SW 1271 (cell line): ENCODE data around the gene OR2A1.
"Not testable (repeated sequence)": the region's sequence is repeated elsewhere in the genome, so short reads cannot be mapped to it uniquely, and the experiment has no call there.

Source experiments
- DNase-seq, 2 experiments: peaks; one replicate each; lab custom pipeline; 2025; lab: John Stamatoyannopoulos, UW

Gene OR2A1

GRCh38 chr7:144311872-144312469 is at the start of gene OR2A1:
TSS of gene OR2A1 (plus strand) at chr7:144312419. CDS start at chr7:144318125, 5,706 bp downstream.
- DNase-seq: not testable (repeated sequence)

GRCh38 chr7:144264692-144265091 is 47.5 kb upstream of the OR2A1 start, which contains the start of gene OR2A7:
TSS of gene OR2A7 (minus strand) at chr7:144264792. CDS start at chr7:144259628, 5,164 bp downstream.
- not testable (repeated sequence) for DNase-seq

- DNase-seq: not testable (repeated sequence)
These were observed 43.0 kb upstream of the OR2A1 start, which contains the start of gene CTAGE8 for GRCh38 chr7:144269188-144269587. TSS of gene CTAGE8 (minus strand) at chr7:144269288. CDS start at chr7:144269250, 38 bp downstream.

- not testable (repeated sequence) for DNase-seq
These were observed 36.9 kb upstream of the OR2A1 start for GRCh38 chr7:144275281-144275680.

GRCh38 chr7:144280010-144280409 is 32.2 kb upstream of the OR2A1 start:
- DNase-seq: not testable (repeated sequence)

- not testable (repeated sequence) for DNase-seq
These were observed 30.2 kb upstream of the OR2A1 start for GRCh38 chr7:144281981-144282380.

DNA sequence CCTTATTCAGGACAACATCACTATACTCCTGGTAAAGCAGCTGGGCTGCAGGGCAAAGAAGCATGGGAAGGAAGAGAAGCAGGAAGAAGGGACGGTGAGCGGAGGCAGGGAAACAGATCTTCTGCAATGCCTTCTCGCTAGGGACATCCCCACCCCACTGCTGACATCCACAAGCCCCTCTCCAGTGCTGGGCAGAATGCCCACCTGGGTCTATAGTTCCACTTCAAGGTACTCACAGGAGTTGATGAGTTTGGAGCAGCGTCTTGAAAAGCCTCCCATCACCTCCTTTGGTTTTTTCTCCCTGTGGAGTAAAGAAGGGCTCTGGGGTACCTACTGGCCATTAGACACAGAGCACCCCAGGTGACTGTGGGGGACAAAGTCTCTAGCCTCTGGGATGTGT is 29.7 kb upstream of the OR2A1 start:
- not testable (repeated sequence) for DNase-seq

- not testable (repeated sequence) for DNase-seq
These were observed 28.5 kb upstream of the OR2A1 start for GRCh38 chr7:144283716-144284115.

- DNase-seq: not testable (repeated sequence)
These were observed 24.9 kb upstream of the OR2A1 start for GRCh38 chr7:144287171-144287784.

GRCh38 chr7:144291607-144292006 is 20.6 kb upstream of the OR2A1 start:
- DNase-seq: not testable (repeated sequence)

GRCh38 chr7:144292384-144293161 is 19.6 kb upstream of the OR2A1 start:
- DNase-seq: not testable (repeated sequence)

DNA sequence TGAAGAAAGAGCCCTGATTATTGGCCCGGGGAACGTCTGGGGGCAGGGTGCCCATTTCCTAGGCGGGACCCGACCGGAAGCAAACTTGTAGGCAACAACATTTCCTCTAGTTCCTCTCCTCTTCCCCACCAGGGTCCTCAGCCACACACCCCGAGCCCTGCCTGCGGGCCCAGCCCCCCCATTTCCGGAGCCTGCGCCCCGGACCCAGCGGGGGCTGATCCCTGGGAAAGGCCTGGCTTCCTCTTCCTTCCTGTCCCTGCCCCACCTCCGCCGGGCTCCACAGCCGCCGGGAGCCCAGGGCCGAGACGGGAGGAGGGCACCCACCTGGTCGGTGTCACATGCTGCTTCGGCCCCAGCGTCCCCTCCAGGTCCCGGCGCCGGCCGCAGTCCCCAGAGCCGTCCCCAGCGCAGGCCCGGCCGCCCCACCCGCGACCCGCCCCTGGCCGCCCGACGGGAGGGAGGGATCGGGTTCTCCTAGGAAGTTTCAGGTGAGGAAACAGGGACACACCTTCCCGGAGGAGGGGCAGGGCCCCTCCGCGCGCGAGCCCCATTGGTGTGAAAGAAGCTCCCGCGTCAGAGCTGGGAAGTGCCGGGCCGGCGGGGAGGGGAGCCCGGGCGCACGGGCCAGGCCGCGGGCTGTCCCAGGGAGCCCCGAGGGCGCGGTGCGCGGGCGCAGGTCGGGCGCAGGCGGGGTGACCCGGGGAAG is 18.3 kb upstream of the OR2A1 start:
- DNase-seq: not testable (repeated sequence)

DNA sequence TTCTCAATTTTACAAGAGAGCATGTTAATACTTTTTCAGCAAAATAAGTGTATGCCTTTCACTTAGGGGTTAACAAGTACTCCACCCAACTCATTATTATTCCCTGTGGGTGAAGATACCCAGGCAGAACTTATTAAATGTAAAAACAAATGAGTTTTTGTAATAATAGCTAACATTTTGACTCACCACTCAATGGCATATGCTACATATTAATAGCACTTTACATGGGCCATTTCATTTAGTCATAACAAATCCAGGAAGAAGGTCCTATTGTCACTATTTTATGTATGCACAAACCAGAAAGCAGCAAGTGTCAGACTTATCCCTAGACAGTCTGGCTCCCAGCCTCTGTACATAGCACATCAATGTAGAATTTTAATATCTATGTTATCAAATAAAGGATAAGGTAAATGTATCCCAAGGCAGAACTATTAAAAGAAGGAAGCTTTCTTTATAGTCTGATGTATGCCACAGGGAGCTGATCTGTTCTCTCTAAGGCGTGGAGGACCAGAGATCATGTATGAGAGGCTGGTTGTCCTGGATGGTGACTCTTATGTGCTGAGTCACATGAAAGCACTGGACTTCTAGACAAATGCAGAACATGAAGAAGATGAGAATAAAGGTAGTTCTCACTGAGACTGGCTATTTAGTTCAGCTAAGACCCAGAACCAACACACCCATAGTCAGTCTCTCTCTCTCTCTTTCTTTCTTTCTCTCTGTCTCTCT is 9.5 kb upstream of the OR2A1 start:
- not testable (repeated sequence) for DNase-seq

GRCh38 chr7:144303607-144304006 is 8.6 kb upstream of the OR2A1 start:
- DNase-seq: not testable (repeated sequence)

- DNase-seq: not testable (repeated sequence)
These were observed 7.1 kb upstream of the OR2A1 start for GRCh38 chr7:144305156-144305555.

DNA sequence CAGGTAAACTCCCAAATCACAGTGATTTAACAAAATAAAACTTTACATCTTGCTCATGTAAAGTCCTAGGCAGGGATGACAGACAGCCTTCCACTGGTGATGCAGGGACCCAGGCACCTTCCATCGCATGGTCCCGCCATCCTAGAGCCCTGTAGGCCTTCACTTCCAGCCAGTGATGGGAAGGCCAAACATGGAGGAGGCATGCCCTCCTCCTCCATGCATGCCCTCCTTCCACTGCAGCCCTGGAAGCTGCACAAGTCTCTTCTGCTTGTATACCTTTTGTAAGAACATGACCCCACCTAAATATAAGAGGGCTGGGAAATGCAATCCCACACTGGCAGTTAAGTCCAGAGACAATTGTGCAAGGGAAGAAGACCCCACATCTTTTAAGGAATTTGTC is 2.5 kb upstream of the OR2A1 start:
- DNase-seq: not testable (repeated sequence)

DNA sequence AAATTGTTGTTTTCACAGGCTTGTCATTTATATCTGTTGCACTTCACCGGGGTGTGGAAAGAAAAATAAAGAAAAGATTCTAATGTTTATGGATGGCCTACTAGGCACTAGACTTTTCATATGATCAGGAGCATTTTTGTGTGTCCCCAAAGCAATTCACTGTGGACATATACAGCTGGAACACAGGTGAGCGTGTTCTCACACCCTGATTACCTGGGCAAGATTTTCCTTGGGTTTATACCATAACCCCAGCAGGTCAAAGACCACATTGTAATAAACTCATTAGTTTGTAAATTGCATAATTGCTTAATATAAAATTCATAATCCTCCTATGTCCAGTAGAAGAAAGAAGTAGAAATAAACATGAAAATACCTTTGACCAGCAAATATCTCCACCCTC is 1.0 kb upstream of the OR2A1 start:
- DNase-seq: not testable (repeated sequence)

DNA sequence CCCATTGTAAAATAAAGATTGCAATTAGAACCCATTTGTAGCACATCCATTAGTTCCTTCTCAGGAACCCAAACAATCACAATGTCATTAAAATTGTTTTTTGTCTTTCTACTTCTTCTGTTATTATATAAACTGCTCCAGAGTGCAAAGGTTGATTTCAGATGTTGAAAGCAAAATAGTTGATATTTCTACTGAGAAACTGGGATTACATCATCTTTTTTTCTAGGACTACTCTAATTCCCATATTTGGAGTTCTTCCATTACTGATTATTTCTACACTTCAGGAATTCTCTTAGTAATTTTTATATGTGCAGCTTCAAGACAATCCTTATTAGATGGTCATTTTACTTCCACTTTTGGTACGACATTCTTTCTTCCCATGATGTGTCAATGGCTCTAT is 5.3 kb downstream of the OR2A1 start:
- not testable (repeated sequence) for DNase-seq

DNA sequence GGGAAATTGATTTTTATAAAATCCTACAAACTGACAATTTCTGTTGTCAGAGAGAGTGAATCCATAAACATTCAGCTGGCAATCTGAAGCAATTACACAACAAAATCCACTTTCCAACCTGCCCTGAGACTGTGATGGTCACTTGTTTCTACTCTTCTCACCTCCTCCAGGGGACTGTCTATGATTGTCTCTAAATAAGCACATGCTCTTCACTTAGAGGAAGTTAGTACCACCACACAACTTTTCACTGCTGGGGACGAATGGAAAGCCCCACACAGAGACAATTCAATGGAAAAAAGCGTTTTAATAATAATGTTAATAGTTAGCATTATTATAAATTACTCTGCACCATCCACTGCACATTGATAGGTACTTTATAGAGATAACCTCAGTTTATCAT is 7.3 kb downstream of the OR2A1 start:
- not testable (repeated sequence) for DNase-seq

DNA sequence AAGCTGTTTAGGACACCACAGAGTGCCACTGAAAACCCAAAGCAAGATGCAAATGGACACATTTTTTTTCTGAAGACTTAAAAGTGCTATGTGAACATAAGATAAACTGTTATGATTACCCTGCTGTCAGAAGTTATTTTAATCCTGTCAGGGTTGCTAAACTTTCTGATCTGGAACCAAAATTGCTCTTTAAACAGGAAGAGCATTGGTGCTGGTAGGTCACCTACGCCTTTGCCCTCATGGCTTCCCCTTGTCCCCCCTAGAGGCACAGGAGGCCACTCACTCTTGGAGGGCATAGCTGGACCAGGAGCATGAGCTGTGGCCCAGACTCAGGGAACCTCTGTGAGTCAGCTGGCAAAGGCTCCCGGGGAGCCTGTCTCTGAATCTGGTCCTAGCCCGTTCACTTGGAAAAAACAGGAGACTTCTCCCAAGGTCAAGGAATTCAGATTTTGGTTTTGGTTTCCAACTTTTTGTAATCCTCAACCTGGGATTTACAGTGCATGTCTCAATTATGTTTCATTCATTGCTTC is 9.5 kb downstream of the OR2A1 start:
- DNase-seq: not testable (repeated sequence)

DNA sequence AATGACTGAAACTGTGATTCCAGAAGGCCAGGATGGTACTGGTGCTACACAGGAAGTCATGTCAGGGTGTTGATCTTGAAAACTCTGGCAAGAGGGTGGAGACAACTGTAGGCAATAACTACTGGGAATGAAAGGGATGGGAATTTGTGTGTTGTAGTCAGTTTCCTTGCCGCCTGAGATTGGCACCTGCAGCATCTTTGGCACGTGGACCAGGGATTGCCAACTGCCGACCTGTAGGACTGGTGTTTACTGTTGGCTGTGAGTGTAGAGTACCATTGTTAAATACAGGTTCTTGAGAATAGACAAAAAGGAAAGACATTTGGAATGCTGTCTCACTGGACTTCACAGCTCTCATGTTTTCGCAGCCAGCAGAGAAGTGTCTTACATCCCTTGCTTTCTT is 11.1 kb downstream of the OR2A1 start:
- not testable (repeated sequence) for DNase-seq
